ENCODE data around the gene OBSCN. TPM values are rescaled to one million over a fixed set of nuclear protein-coding genes. Genes with fewer than 3 reads are reported as not detected.

The OBSCN gene
- total RNA-seq, 1 experiment from 2014 or later, result 33.3 TPM

DNA sequence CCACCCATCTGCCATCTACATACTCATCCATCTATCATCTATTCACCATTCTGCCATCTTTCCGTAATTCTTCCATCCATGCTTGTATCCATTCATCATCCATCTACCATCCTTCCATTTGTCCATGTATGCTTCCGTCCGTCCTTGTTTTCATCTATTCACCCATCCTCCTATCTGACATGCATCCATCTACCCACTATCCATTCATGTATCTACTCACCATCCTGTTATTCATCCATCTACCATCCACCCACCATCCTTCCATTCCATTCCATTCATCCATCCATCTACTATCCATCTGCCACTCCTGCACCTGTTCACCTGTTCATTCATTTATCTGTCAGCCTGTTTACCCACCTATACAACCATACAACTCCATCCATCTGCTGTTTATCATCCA, 112.5 kb downstream of the OBSCN start:
- no peak overlapping the region for H2AK5ac ChIP-seq (ENCODE audit: insufficient read length, low read length)
- H2AFZ ChIP-seq (ENCODE audit: low read length), result no peak overlapping the region
- H3K56ac ChIP-seq (ENCODE audit: insufficient read length, low read depth, low read length), result no peak overlapping the region
- Mint-ChIP-seq H3K4me1 (no peaks in the 10 kb centered on the region), H3K27ac (no peak overlapping the region), H3K4me3 (no peak overlapping the region), H3K9me3 (peaks cover 0 to 3% of the 10 kb centered on the region in 2 experiments; a peak in 2 of 5 replicates), H3K27me3 (ENCODE audit: low read depth) (no peaks in the 10 kb centered on the region), H3K36me3 (ENCODE audit: insufficient read depth in 1 of 3, low read depth in 3 of 3) (peaks cover 19 to 31% (median 23%) of the 10 kb centered on the region in 3 experiments; a peak in 5 of 7 replicates)
- no peak overlapping the region for H2BK120ac ChIP-seq (ENCODE audit: low read depth, low read length, poor library complexity, severe bottlenecking)
- H2BK15ac ChIP-seq (ENCODE audit: low read depth, low read length), result no peak overlapping the region
- no peaks in the 10 kb centered on the region for H3K23me2 ChIP-seq (ENCODE audit: insufficient read length, low read depth, low read length, poor library complexity, severe bottlenecking)
- no peak overlapping the region for H2BK12ac ChIP-seq (ENCODE audit: insufficient read length, low read depth, low read length)
- no peak overlapping the region for H2BK5ac ChIP-seq (ENCODE audit: insufficient read length, low read length)
- peaks cover 5% of the 10 kb centered on the region for H3K9me3 ChIP-seq (ENCODE audit: control insufficient read depth, low read depth, low read length)
- no peak overlapping the region for H3K18ac ChIP-seq (ENCODE audit: insufficient read length, low read depth, low read length)
- no peaks in the 10 kb centered on the region for H3K27me3 ChIP-seq (ENCODE audit: insufficient read depth, low read length)
- no peaks in the 10 kb centered on the region for H4K20me1 ChIP-seq (ENCODE audit: control insufficient read depth, insufficient read depth, insufficient read length)
- no peak overlapping the region for H4K91ac ChIP-seq (ENCODE audit: insufficient read length, low read depth, low read length)
- H3K4me1 ChIP-seq (ENCODE audit: insufficient read depth, low read length), result no peaks in the 10 kb centered on the region
- no peak overlapping the region for H3K4ac ChIP-seq (ENCODE audit: low read depth, low read length)
- H3K9ac ChIP-seq (ENCODE audit: extremely low read depth, insufficient read length, low read length), result no peak overlapping the region
- H3K79me1 ChIP-seq (ENCODE audit: insufficient read depth, low read depth, low read length, poor library complexity, severe bottlenecking), result no peaks in the 10 kb centered on the region
- no peak overlapping the region for H3K4me2 ChIP-seq (ENCODE audit: insufficient read depth, insufficient read length, low read length)
- H3K23ac ChIP-seq (ENCODE audit: insufficient read length, low read depth, low read length), result no peak overlapping the region
- H2BK20ac ChIP-seq (ENCODE audit: low read depth, low read length, poor library complexity, severe bottlenecking), result no peak overlapping the region
- no peak overlapping the region for H3K14ac ChIP-seq (ENCODE audit: insufficient read depth, low read length)
- WGBS (ENCODE audit: extremely low coverage, insufficient read length, low lambda C conversion rate), result 100% methylated on average over 1 of the region's 3 CpGs
- H4K5ac ChIP-seq (ENCODE audit: insufficient read length, low read depth, low read length), result no peak overlapping the region
- no peaks in the 10 kb centered on the region for H3K79me2 ChIP-seq (ENCODE audit: insufficient read depth, low read length)
- TF ChIP-seq, protein P1, sequence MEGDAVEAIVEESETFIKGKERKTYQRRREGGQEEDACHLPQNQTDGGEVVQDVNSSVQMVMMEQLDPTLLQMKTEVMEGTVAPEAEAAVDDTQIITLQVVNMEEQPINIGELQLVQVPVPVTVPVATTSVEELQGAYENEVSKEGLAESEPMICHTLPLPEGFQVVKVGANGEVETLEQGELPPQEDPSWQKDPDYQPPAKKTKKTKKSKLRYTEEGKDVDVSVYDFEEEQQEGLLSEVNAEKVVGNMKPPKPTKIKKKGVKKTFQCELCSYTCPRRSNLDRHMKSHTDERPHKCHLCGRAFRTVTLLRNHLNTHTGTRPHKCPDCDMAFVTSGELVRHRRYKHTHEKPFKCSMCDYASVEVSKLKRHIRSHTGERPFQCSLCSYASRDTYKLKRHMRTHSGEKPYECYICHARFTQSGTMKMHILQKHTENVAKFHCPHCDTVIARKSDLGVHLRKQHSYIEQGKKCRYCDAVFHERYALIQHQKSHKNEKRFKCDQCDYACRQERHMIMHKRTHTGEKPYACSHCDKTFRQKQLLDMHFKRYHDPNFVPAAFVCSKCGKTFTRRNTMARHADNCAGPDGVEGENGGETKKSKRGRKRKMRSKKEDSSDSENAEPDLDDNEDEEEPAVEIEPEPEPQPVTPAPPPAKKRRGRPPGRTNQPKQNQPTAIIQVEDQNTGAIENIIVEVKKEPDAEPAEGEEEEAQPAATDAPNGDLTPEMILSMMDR (conservative IDR thresholded peaks at IDR 0.05), result no peak
- H4K8ac ChIP-seq (replicated peaks; ENCODE audit: insufficient read length, low read depth, low read length), result no peak overlapping the region
- H3K27ac ChIP-seq (ENCODE audit: insufficient read length, low read depth, low read length), result no peak overlapping the region
- no peak for DNase-seq
- no peak overlapping the region for H3T11ph ChIP-seq (ENCODE audit: low read length)

Data from H9 (cell line).